Spinal cord (tissue), 10 donors: ENCODE data around the gene FGF4. TPM values are rescaled to one million over a fixed set of nuclear protein-coding genes. Genes with fewer than 3 reads are reported as not detected.

Experiments used
- DNase-seq, 6 donors: peaks; one replicate each; pipeline versions ENCODE4 v3.0.0 to v3.0.0-alpha.2; 2013 to 2015; ENCODE audit warnings: low spot score in 6 of 6, low read depth in 4 of 6
- H3K27ac ChIP-seq: one replicate; pipeline ENCODE4 v1.5.1; 2013; ENCODE audit warnings: low read depth, low read length, control low read depth
- H3K27me3 ChIP-seq: one replicate; pipeline ENCODE4 v1.6.1; 2013; ENCODE audit warnings: low read length; ENCODE audit not compliant: control insufficient read depth, insufficient read depth
- H3K36me3 ChIP-seq: one replicate; pipeline ENCODE4 v1.6.1; 2013; ENCODE audit warnings: low read length; ENCODE audit not compliant: control insufficient read depth, insufficient read depth
- H3K4me1 ChIP-seq: one replicate; pipeline ENCODE4 v1.6.1; 2013; ENCODE audit warnings: low read length; ENCODE audit not compliant: control insufficient read depth, insufficient read depth
- H3K4me3 ChIP-seq: one replicate; pipeline ENCODE4 v1.5.1; 2013; ENCODE audit warnings: low read depth, low read length, control low read depth
- H3K9me3 ChIP-seq: one replicate; pipeline ENCODE4 v1.6.1; 2013; ENCODE audit warnings: low read length; ENCODE audit not compliant: control insufficient read depth, insufficient read depth
- WGBS: methylation state at CpG from one replicate; pipeline ENCODE4 v1.1.5; 2013; ENCODE audit warnings: missing lambda C conversion rate; ENCODE audit not compliant: insufficient coverage; 5-methylcytosine and 5-hydroxymethylcytosine counted together
- polyA plus RNA-seq, 2 donors: library from polyadenylated mRNA; unstranded; fragments of 120-200 nt; gene quantifications; one replicate each; pipeline ENCODE4 v1.2.1, GENCODE V29; 2013; ENCODE audit not compliant: insufficient read length in 2 of 2
- total RNA-seq, 2 donors: library from RNA; depleted of rRNA in 1 of 2; stranded (reverse); fragments of 120-200 nt in 1 of 2; fragments of >200 nt in 1 of 2; gene quantifications; one replicate each; pipeline versions ENCODE4 v1.2.3 to v1.2.4, GENCODE V29; 2013 to 2014
- donor health status: healthy.

FGF4 gene
- total and polyA plus RNA-seq, 4 donors, result not detected

- H3K27ac ChIP-seq, result no peak overlapping the region
- no peaks in the 10 kb centered on the region for H3K9me3 ChIP-seq
- no peaks in the 10 kb centered on the region for H3K36me3 ChIP-seq
- WGBS, result 10% methylated on average over 2 of the region's 3 CpGs
- no peaks in the 10 kb centered on the region for H3K4me1 ChIP-seq
- no peak overlapping the region for H3K4me3 ChIP-seq
- H3K27me3 ChIP-seq, result peaks cover 2% of the 10 kb centered on the region
- DNase-seq, result no peak
Measured at GRCh38 chr11:69799582-69799981, 24.4 kb upstream of the FGF4 start.

- no peak overlapping the region for H3K27ac ChIP-seq
- DNase-seq, result no peak
- no peaks in the 10 kb centered on the region for H3K9me3 ChIP-seq
- no peak overlapping the region for H3K4me3 ChIP-seq
- no peaks in the 10 kb centered on the region for H3K36me3 ChIP-seq
- H3K27me3 ChIP-seq, result peaks cover 2% of the 10 kb centered on the region
- no peaks in the 10 kb centered on the region for H3K4me1 ChIP-seq
- WGBS, result 93% methylated on average over 2 of the region's 3 CpGs
Measured at GRCh38 chr11:69799097-69799496, 24.0 kb upstream of the FGF4 start.

- H3K27me3 ChIP-seq, result peaks cover 2% of the 10 kb centered on the region
- H3K9me3 ChIP-seq, result no peaks in the 10 kb centered on the region
- H3K27ac ChIP-seq, result no peak overlapping the region
- WGBS, result 83% methylated on average over 14 of the region's 14 CpGs
- no peak overlapping the region for H3K4me3 ChIP-seq
- H3K36me3 ChIP-seq, result no peaks in the 10 kb centered on the region
- no peaks in the 10 kb centered on the region for H3K4me1 ChIP-seq
- no peak for DNase-seq
Measured at GRCh38 chr11:69797737-69798528, 22.8 kb upstream of the FGF4 start.

- no peaks in the 10 kb centered on the region for H3K9me3 ChIP-seq
- no peaks in the 10 kb centered on the region for H3K27me3 ChIP-seq
- DNase-seq, result no peak
- 79% methylated on average over 14 of the region's 14 CpGs for WGBS
- H3K36me3 ChIP-seq, result no peaks in the 10 kb centered on the region
- no peak overlapping the region for H3K4me3 ChIP-seq
- H3K4me1 ChIP-seq, result no peaks in the 10 kb centered on the region
- no peak overlapping the region for H3K27ac ChIP-seq
Measured at GRCh38 chr11:69797156-69797555, 22.0 kb upstream of the FGF4 start.

- Histone ChIP-seq H3K4me3 (no peak overlapping the region), H3K36me3 (no peaks in the 10 kb centered on the region), H3K9me3 (no peaks in the 10 kb centered on the region), H3K27ac (no peak overlapping the region), H3K27me3 (no peaks in the 10 kb centered on the region), H3K4me1 (peaks cover 9% of the 10 kb centered on the region)
- DNase-seq, result no peak
- 86% methylated on average over 9 of the region's 9 CpGs for WGBS
Measured at GRCh38 chr11:69796063-69796462, 20.9 kb upstream of the FGF4 start.

- Histone ChIP-seq H3K4me1 (peaks cover 15% of the 10 kb centered on the region), H3K4me3 (no peak overlapping the region), H3K27ac (peak overlapping the region; percentile 4), H3K9me3 (no peaks in the 10 kb centered on the region), H3K36me3 (no peaks in the 10 kb centered on the region), H3K27me3 (no peaks in the 10 kb centered on the region)
- DNase-seq, result peak in 2 of 6 donors; percentile 4 to 77
- WGBS, result 71% methylated on average over 24 of the region's 25 CpGs
Measured at GRCh38 chr11:69791276-69792180, 16.4 kb upstream of the FGF4 start.

GRCh38 chr11:69788956-69789355 is 13.8 kb upstream of the FGF4 start:
- Histone ChIP-seq H3K4me1 (peaks cover 15% of the 10 kb centered on the region), H3K4me3 (no peak overlapping the region), H3K27ac (no peak overlapping the region), H3K36me3 (no peaks in the 10 kb centered on the region), H3K9me3 (no peaks in the 10 kb centered on the region), H3K27me3 (no peaks in the 10 kb centered on the region)
- 81% methylated on average over 11 of the region's 11 CpGs for WGBS
- DNase-seq, result no peak

GRCh38 chr11:69787906-69788305 is 12.8 kb upstream of the FGF4 start:
- Histone ChIP-seq H3K9me3 (no peaks in the 10 kb centered on the region), H3K36me3 (no peaks in the 10 kb centered on the region), H3K4me1 (peaks cover 15% of the 10 kb centered on the region), H3K27me3 (no peaks in the 10 kb centered on the region), H3K4me3 (no peak overlapping the region), H3K27ac (no peak overlapping the region)
- 94% methylated on average over 10 of the region's 10 CpGs for WGBS
- DNase-seq, result no peak

GRCh38 chr11:69787457-69787856 is 12.3 kb upstream of the FGF4 start:
- Histone ChIP-seq H3K4me1 (peaks cover 15% of the 10 kb centered on the region), H3K27me3 (no peaks in the 10 kb centered on the region), H3K36me3 (no peaks in the 10 kb centered on the region), H3K4me3 (no peak overlapping the region), H3K9me3 (no peaks in the 10 kb centered on the region), H3K27ac (no peak overlapping the region)
- 79% methylated on average over 3 of the region's 4 CpGs for WGBS
- DNase-seq, result no peak
